GM12872 (cell line): ENCODE measurements around the gene ATXN2.

ENCODE experiments used
- CTCF ChIP-seq: IDR thresholded peaks from 3 replicates; pipeline ENCODE4 v1.5.1; 2011; ENCODE audit warnings: low read depth, mild to moderate bottlenecking, low read length, moderate library complexity; ENCODE audit not compliant: insufficient read depth

The ATXN2 gene

GRCh38 chr12:111450676-111451075 is 148.4 kb downstream of the ATXN2 start:
- TF ChIP-seq CTCF, result no peak

GRCh38 chr12:111448846-111449790 is 150.0 kb downstream of the ATXN2 start:
- no peak for TF ChIP-seq CTCF

GRCh38 chr12:111448266-111448830 is 150.8 kb downstream of the ATXN2 start:
- TF ChIP-seq CTCF, result no peak

- no peak for TF ChIP-seq CTCF
Observed at GRCh38 chr12:111447571-111448265, 151.4 kb downstream of the ATXN2 start.

GRCh38 chr12:111446631-111447570 is 152.2 kb downstream of the ATXN2 start:
- TF ChIP-seq CTCF, result no peak

- no peak for TF ChIP-seq CTCF
Observed at GRCh38 chr12:111445726-111446581, 153.2 kb downstream of the ATXN2 start.
